Esophagus (tissue), 2 donors: ENCODE measurements around the gene VSIR. TPM values are rescaled to one million over a fixed set of nuclear protein-coding genes. Genes with fewer than 3 reads are reported as not detected.

Source experiments
- H3K27ac ChIP-seq, 2 donors: one replicate each; pipeline ENCODE4 v1.5.1; 2013; ENCODE audit warnings: low read depth in 2 of 2, mild to moderate bottlenecking in 2 of 2, inconsistent platforms in 1 of 2, low read length in 1 of 2, moderate library complexity in 1 of 2
- H3K27me3 ChIP-seq, 2 donors: one replicate each; pipeline ENCODE4 v1.6.1; 2013; ENCODE audit warnings: low read length in 2 of 2, control low read depth in 1 of 2, mild to moderate bottlenecking in 1 of 2; ENCODE audit not compliant: insufficient read depth in 2 of 2, control insufficient read depth in 1 of 2
- H3K36me3 ChIP-seq, 2 donors: one replicate each; pipeline ENCODE4 v1.6.1; 2013; ENCODE audit warnings: low read length in 1 of 2; ENCODE audit not compliant: control insufficient read depth in 2 of 2, insufficient read depth in 2 of 2
- H3K4me1 ChIP-seq, 2 donors: one replicate each; pipeline ENCODE4 v1.6.1; 2013; ENCODE audit warnings: low read length in 1 of 2; ENCODE audit not compliant: control insufficient read depth in 2 of 2, insufficient read depth in 2 of 2
- H3K4me3 ChIP-seq, 2 donors: one replicate each; pipeline ENCODE4 v1.5.1; 2013; ENCODE audit warnings: low read length in 2 of 2, mild to moderate bottlenecking in 2 of 2, low read depth in 1 of 2, moderate library complexity in 1 of 2
- H3K9me3 ChIP-seq, 2 donors: one replicate each; pipeline ENCODE4 v1.6.1; 2013; ENCODE audit warnings: mild to moderate bottlenecking in 2 of 2, low read depth in 1 of 2, low read length in 1 of 2, moderate library complexity in 1 of 2; ENCODE audit not compliant: control insufficient read depth in 2 of 2, insufficient read depth in 1 of 2
- WGBS, 2 donors: extraction: QIAGEN DNeasy Blood & Tissue Kit; methylation state at CpG; one replicate each; pipeline ENCODE4 v1.1.7; 2013; 5-methylcytosine and 5-hydroxymethylcytosine counted together
- polyA plus RNA-seq, 2 donors: library from polyadenylated mRNA; stranded (reverse); fragments of 200-250 nt; gene quantifications; one replicate each; pipeline ENCODE4 v1.2.3, GENCODE V29; 2013
- donor health status: healthy with polysubstance abuse.
- donor health status: Bipolar disorder and iron deficiency.

Gene VSIR
- polyA plus RNA-seq, 2 donors: 26.6 to 41.9 TPM

- no peaks in the 10 kb centered on the region for H3K9me3 ChIP-seq
- H3K27ac ChIP-seq: no peak overlapping the region
- H3K36me3 ChIP-seq: no peaks in the 10 kb centered on the region
- 83 to 87% methylated on average over 17 of the region's 17 CpGs for WGBS, 2 donors
- H3K27me3 ChIP-seq: no peaks in the 10 kb centered on the region
- no peaks in the 10 kb centered on the region for H3K4me1 ChIP-seq
- no peak overlapping the region for H3K4me3 ChIP-seq
Measured at GRCh38 chr10:71783917-71784678, 10.8 kb upstream of the VSIR start.

DNA sequence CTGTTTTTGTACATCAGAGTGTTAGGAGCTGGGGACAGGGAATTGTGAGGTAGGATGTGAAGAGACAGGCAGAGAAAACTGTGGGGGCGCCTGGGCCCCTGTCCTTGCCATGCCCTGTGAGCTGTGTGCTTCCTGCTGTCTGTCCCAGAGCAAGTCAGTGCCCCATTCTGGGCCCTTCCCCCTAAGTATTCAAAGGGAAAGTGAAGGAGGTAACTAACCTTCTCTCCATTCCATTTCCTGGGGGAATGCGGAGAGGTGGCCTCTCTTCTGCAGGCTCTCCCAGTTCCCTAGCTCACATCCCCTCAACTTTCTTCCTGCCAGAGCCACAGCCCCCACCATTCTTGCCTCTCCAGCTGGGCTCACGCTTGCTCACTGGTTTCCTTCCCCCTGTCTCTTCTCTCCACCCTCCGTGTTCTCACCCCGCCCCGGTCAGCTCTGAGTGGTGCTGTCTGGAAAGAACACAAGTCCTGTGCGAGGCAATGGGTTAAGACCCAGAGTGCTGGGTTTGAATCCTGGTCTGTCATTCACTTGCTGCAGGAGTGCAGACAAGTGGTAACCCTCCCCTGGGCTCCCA lies 9.7 kb upstream of the VSIR start:
- 50 to 60% methylated on average over 7 of the region's 7 CpGs for WGBS, 2 donors

DNA sequence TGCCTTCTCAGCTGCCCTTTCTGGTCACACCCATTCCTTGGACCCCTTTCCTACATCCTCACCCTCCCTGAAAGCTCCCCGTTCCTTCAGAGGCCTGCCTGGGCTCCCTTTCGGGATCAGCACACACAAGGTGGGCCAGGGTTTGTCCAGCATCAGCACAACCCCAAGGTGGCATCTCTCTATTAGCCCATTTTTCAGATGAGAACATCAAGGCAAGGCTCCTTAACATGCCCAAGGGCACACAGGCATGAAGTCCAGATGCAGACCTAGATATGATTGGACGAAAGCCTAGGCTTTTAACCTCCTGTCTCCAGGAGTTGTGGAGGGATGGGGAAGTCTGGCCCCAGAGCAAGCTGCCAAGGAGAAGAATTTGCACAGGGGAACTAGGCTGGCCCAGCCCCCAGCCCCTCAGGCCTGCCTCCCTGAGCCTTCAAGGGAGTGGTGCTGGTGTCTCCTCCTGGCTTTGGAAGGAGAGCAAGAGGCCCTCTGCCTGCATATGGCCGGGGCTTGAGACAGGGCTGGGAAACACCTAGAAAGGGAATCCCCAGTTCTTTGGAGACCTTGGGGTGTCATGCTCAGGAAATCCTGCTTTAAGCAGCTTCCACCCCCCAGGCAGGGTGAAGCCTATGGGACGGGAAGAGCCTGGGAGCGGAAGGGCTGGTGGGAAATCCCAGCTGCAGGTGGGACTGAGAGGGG lies 9.0 kb upstream of the VSIR start:
- Histone ChIP-seq H3K4me1 (no peaks in the 10 kb centered on the region), H3K4me3 (no peak overlapping the region), H3K9me3 (no peaks in the 10 kb centered on the region), H3K27ac (no peak overlapping the region), H3K36me3 (no peaks in the 10 kb centered on the region), H3K27me3 (no peaks in the 10 kb centered on the region)
- WGBS, 2 donors: 76 to 77% methylated on average over 6 of the region's 6 CpGs

More for the DNA sequence above, 9.7 kb upstream of the VSIR start:
- no peak overlapping the region for H3K27ac ChIP-seq
- H3K4me1 ChIP-seq: no peaks in the 10 kb centered on the region
- no peaks in the 10 kb centered on the region for H3K9me3 ChIP-seq
- no peak overlapping the region for H3K4me3 ChIP-seq
- no peaks in the 10 kb centered on the region for H3K27me3 ChIP-seq
- H3K36me3 ChIP-seq: no peaks in the 10 kb centered on the region

GRCh38 chr10:71780719-71781118 lies 7.4 kb upstream of the VSIR start:
- Histone ChIP-seq H3K27me3 (no peaks in the 10 kb centered on the region), H3K36me3 (no peaks in the 10 kb centered on the region), H3K4me1 (no peaks in the 10 kb centered on the region), H3K27ac (no peak overlapping the region), H3K4me3 (no peak overlapping the region), H3K9me3 (no peaks in the 10 kb centered on the region)
- 89 to 91% methylated on average over 9 of the region's 9 CpGs for WGBS, 2 donors

GRCh38 chr10:71780156-71780555 lies 6.8 kb upstream of the VSIR start:
- WGBS, 2 donors: 86 to 90% methylated on average over 7 of the region's 7 CpGs
- Histone ChIP-seq H3K27ac (no peak overlapping the region), H3K4me3 (no peak overlapping the region), H3K4me1 (no peaks in the 10 kb centered on the region), H3K9me3 (no peaks in the 10 kb centered on the region), H3K27me3 (no peaks in the 10 kb centered on the region), H3K36me3 (no peaks in the 10 kb centered on the region)

- H3K36me3 ChIP-seq: no peaks in the 10 kb centered on the region
- H3K27ac ChIP-seq: no peak overlapping the region
- H3K4me3 ChIP-seq: no peak overlapping the region
- 83 to 92% methylated on average over 6 of the region's 6 CpGs for WGBS, 2 donors
- H3K9me3 ChIP-seq: no peaks in the 10 kb centered on the region
- no peaks in the 10 kb centered on the region for H3K27me3 ChIP-seq
- H3K4me1 ChIP-seq: no peaks in the 10 kb centered on the region
Measured at GRCh38 chr10:71779641-71780040, 6.3 kb upstream of the VSIR start.

- Histone ChIP-seq H3K4me3 (no peak overlapping the region), H3K27ac (no peak overlapping the region), H3K9me3 (no peaks in the 10 kb centered on the region), H3K4me1 (peaks cover 0 to 7% of the 10 kb centered on the region in 2 donors), H3K36me3 (no peaks in the 10 kb centered on the region), H3K27me3 (no peaks in the 10 kb centered on the region)
- WGBS, 2 donors: 78 to 91% methylated on average over 11 of the region's 11 CpGs
Measured at GRCh38 chr10:71778071-71778825, 4.9 kb upstream of the VSIR start.

GRCh38 chr10:71777213-71777985 lies 4.1 kb upstream of the VSIR start:
- 97 to 98% methylated on average over 17 of the region's 17 CpGs for WGBS, 2 donors
- Histone ChIP-seq H3K4me3 (no peak overlapping the region), H3K4me1 (peaks cover 0 to 11% of the 10 kb centered on the region in 2 donors), H3K9me3 (no peaks in the 10 kb centered on the region), H3K27ac (no peak overlapping the region), H3K27me3 (no peaks in the 10 kb centered on the region), H3K36me3 (no peaks in the 10 kb centered on the region)

GRCh38 chr10:71776481-71776925 lies 3.2 kb upstream of the VSIR start:
- Histone ChIP-seq H3K27ac (no peak overlapping the region), H3K27me3 (no peaks in the 10 kb centered on the region), H3K36me3 (no peaks in the 10 kb centered on the region), H3K9me3 (no peaks in the 10 kb centered on the region), H3K4me1 (peaks cover 5 to 19% of the 10 kb centered on the region in 2 donors), H3K4me3 (no peak overlapping the region)
- WGBS, 2 donors: 55 to 64% methylated on average over 2 of the region's 2 CpGs
